HCT116 (cell line): ENCODE results near the gene ESR1. TPM values are rescaled to one million over a fixed set of nuclear protein-coding genes. Genes with fewer than 3 reads are reported as not detected.
A peak's percentile ranks its signal among the peaks of the same experiment; 100 is the strongest.

Experiments used
- ATF3 ChIP-seq: IDR thresholded peaks from 2 replicates; pipeline ENCODE4 v1.6.1; 2012
- CBX3 ChIP-seq: IDR thresholded peaks from 2 replicates; pipeline ENCODE4 v1.6.1; 2012; ENCODE audit warnings: low read depth
- CEBPB ChIP-seq: IDR thresholded peaks from 2 replicates; pipeline ENCODE4 v1.6.1; 2012; ENCODE audit warnings: low read depth
- CTCF ChIP-seq, 3 experiments: fragments of 200-600 bp in 1 of 3; sonication (generic) in 1 of 3; IDR thresholded peaks in 2 of 3; conservative IDR thresholded peaks in 1 of 3; 2 replicates each; pipeline ENCODE4 v1.5.1; 2012 to 2017; ENCODE audit warnings: low read depth in 2 of 3, low read length in 2 of 3, antibody characterized with exemption in 1 of 3, borderline replicate concordance in 1 of 3, control low read depth in 1 of 3, mild to moderate bottlenecking in 1 of 3, mixed read lengths in 1 of 3, mixed run types in 1 of 3, moderate library complexity in 1 of 3; ENCODE audit not compliant: insufficient read depth in 1 of 3
- EZH2 ChIP-seq: fragments of 200-600 bp; sonication (generic); IDR thresholded peaks from 2 replicates; pipeline ENCODE4 v1.6.1; 2017; ENCODE audit warnings: antibody characterized with exemption, mixed run types
- EZH2phosphoT487 ChIP-seq: fragments of 200-600 bp; IDR thresholded peaks from 2 replicates; pipeline ENCODE4 v1.6.1; 2018; ENCODE audit warnings: antibody characterized with exemption, borderline replicate concordance
- FOSL1 ChIP-seq: IDR thresholded peaks from 2 replicates; pipeline ENCODE4 v1.6.1; 2012; ENCODE audit warnings: low read depth
- JUND ChIP-seq: IDR thresholded peaks from 2 replicates; pipeline ENCODE4 v1.6.1; 2012
- MAX ChIP-seq: IDR thresholded peaks from 2 replicates; pipeline ENCODE4 v1.6.1; 2012
- POLR2AphosphoS5 ChIP-seq: IDR thresholded peaks from 2 replicates; pipeline ENCODE4 v1.6.1; 2011; ENCODE audit warnings: mild to moderate bottlenecking, low read depth, low read length, moderate library complexity
- RAD21 ChIP-seq: IDR thresholded peaks from 2 replicates; pipeline ENCODE4 v1.6.1; 2012; ENCODE audit warnings: low read depth, mild to moderate bottlenecking
- SIN3A ChIP-seq: IDR thresholded peaks from 2 replicates; pipeline ENCODE4 v1.6.1; 2012; ENCODE audit warnings: low read depth
- SRF ChIP-seq: IDR thresholded peaks from 2 replicates; pipeline ENCODE4 v1.6.1; 2012; ENCODE audit warnings: low read depth
- YY1 ChIP-seq: IDR thresholded peaks from 2 replicates; pipeline ENCODE4 v1.6.1; 2011; ENCODE audit warnings: low read length, low read depth, moderate library complexity, mild to moderate bottlenecking; ENCODE audit not compliant: insufficient replicate concordance; ENCODE audit errors: extremely low read depth
- ZNF274 ChIP-seq: fragments of 200-500 bp; sonication (Bioruptor generic); IDR thresholded peaks from 2 replicates; pipeline ENCODE4 v1.6.1; 2014; ENCODE audit warnings: mild to moderate bottlenecking, low read depth, low read length, inconsistent platforms
- total RNA-seq: library from RNA; stranded (reverse); gene quantifications from one replicate; pipeline ENCODE4 v1.2.1, GENCODE V29; 2021; ENCODE audit not compliant: unreplicated experiment

ESR1 gene
- total RNA-seq, 1 experiment from 2014 or later = 0.17 TPM

GRCh38 chr6:152085451-152085921, 278.0 kb downstream of the ESR1 start (continued):
- TF ChIP-seq ATF3 (no peak), YY1 (peak; percentile 13), CBX3 (peak; percentile 87), RAD21 (peak; percentile 18; the same call in 1 of the 2 replicates), ZNF274 (no peak), CTCF (IDR thresholded peaks at IDR 0.05 in 2 of 3, conservative IDR thresholded peaks at IDR 0.05 in 1 of 3; ENCODE audit: borderline replicate concordance in 1 of 3, insufficient read depth in 1 of 3, low read depth in 2 of 3, low read length in 2 of 3) (no peak), JUND (peak; percentile 86), POLR2AphosphoS5 (peak; percentile 32; the same call in 1 of the 2 replicates), SRF (peak; percentile 67), SIN3A (peak; percentile 64), EZH2phosphoT487 (no peak), FOSL1 (peak; percentile 87), CEBPB (peak; percentile 65), EZH2 (no peak), MAX (peak; percentile 66)
- TF ChIP-seq, all 23 proteins: peak for 12
